Nephron progenitor cell (in vitro differentiated cells): ENCODE data around the gene RGS6.

Experiments used
- DNase-seq: peaks from one replicate; pipeline ENCODE4 v3.0.0; 2021
- H3K27ac Mint-ChIP-seq: 2 replicates; pipeline ENCODE4 v1.8.0; 2021; ENCODE audit warnings: mild to moderate bottlenecking, moderate library complexity, mixed read lengths
- H3K27me3 Mint-ChIP-seq: 2 replicates; pipeline ENCODE4 v1.8.0; 2021; ENCODE audit warnings: mild to moderate bottlenecking, low read depth, mixed read lengths; ENCODE audit not compliant: poor library complexity
- H3K36me3 Mint-ChIP-seq: 2 replicates; pipeline ENCODE4 v1.8.0; 2021; ENCODE audit warnings: low read depth, mixed read lengths
- H3K4me1 Mint-ChIP-seq: 2 replicates; pipeline ENCODE4 v1.8.0; 2021; ENCODE audit warnings: mixed read lengths
- H3K4me3 Mint-ChIP-seq: 2 replicates; pipeline ENCODE4 v1.8.0; 2021; ENCODE audit warnings: mild to moderate bottlenecking, moderate library complexity, mixed read lengths
- H3K9me3 Mint-ChIP-seq: 2 replicates; pipeline ENCODE4 v1.8.0; 2021; ENCODE audit warnings: mild to moderate bottlenecking, moderate library complexity, mixed read lengths
- CTCF ChIP-seq: fragments of 200-600 bp; sonication (generic); IDR thresholded peaks from 2 replicates; pipeline ENCODE4 v1.5.0; 2021; ENCODE audit warnings: antibody characterized with exemption

Gene RGS6

DNA sequence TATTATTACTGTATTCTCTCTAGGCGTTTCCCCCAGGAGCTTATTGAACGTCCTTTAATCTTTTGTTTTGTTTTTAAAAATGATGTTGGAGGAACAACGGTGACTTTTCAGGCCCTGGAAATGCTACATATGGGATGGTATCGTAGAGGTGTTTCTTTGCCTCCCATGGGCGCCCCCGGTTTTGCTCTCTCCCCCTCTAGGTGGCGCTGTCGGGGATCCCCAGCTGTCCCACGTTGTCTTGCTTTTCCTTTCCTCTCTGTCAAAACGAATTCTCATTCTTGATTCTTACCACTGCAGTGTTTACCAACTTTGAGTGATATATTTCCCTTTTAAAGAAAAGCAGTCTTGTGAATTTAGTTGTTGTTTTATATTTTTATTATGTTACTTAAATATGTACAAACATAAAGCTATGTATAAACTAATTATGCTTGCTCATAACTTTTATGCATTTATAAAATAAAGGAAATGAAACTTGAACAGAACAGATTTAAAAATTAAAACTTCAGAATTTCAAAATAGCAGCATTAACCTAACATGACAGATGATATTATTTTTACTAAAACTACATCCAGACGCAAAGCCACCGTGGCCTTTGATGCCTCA is 171.9 kb downstream of the RGS6 start:
- peaks cover 15% of the 10 kb centered on the region for H3K27me3 Mint-ChIP-seq
- H3K36me3 Mint-ChIP-seq: no peaks in the 10 kb centered on the region
- peaks cover 13% of the 10 kb centered on the region for H3K9me3 Mint-ChIP-seq
- no peaks in the 10 kb centered on the region for H3K4me1 Mint-ChIP-seq
- no peak overlapping the region for H3K4me3 Mint-ChIP-seq
- peak; percentile 64 for TF ChIP-seq CTCF
- H3K27ac Mint-ChIP-seq: no peak overlapping the region
- peak; percentile 58 for DNase-seq

DNA sequence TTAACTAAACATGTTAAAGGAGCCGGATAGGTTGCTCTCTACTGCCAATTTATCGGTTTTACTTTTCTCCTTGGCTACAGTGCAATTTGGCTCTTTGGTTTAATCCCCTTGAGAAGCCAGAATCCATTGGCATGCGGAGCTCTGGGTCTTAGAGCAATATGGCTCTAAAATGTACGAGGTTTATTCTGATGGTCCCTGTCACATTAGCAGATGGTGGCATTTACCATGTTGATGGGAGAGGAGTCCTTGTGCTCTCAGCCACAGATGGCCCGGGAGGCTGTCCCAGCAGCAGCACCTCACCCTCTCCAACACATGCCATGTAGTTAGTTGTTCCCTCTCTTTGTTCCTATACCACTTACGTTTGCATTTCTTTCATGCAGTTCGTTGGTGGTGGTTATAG is 179.7 kb downstream of the RGS6 start:
- H3K36me3 Mint-ChIP-seq: no peaks in the 10 kb centered on the region
- H3K4me1 Mint-ChIP-seq: no peaks in the 10 kb centered on the region
- H3K4me3 Mint-ChIP-seq: no peak overlapping the region
- peaks cover 18% of the 10 kb centered on the region for H3K27me3 Mint-ChIP-seq
- no peak for TF ChIP-seq CTCF
- H3K27ac Mint-ChIP-seq: no peak overlapping the region
- DNase-seq: no peak
- peaks cover 15% of the 10 kb centered on the region for H3K9me3 Mint-ChIP-seq

GRCh38 chr14:72118841-72119240 is 186.6 kb downstream of the RGS6 start:
- no peak overlapping the region for H3K4me3 Mint-ChIP-seq

DNA sequence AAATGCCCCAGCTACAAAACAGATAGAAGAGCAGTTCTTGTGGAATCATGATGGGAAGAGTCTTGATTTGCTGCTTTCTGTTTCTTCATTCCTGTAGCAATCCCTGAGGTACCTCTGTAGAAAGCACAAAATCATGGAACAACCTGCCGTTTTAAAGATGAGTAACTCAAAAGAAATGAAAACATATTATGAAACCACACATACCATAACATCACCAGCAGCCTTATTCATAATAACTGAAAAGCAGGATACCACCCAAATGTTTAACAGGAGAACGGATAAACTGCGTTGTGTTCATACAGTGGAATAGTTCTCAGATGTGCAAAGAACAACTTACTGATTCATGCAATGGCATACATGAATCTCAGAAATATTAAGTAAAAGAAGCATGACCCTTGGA is 188.1 kb downstream of the RGS6 start:
- Mint-ChIP-seq H3K9me3 (peaks cover 2% of the 10 kb centered on the region), H3K27me3 (peaks cover 9% of the 10 kb centered on the region)
- no peak for TF ChIP-seq CTCF

More at GRCh38 chr14:72118841-72119240, 186.6 kb downstream of the RGS6 start:
- no peaks in the 10 kb centered on the region for H3K9me3 Mint-ChIP-seq
- H3K27me3 Mint-ChIP-seq: peaks cover 14% of the 10 kb centered on the region
- no peak for TF ChIP-seq CTCF
- H3K4me1 Mint-ChIP-seq: no peaks in the 10 kb centered on the region
- H3K36me3 Mint-ChIP-seq: no peaks in the 10 kb centered on the region
- H3K27ac Mint-ChIP-seq: no peak overlapping the region
- DNase-seq: no peak

GRCh38 chr14:72123755-72124154 is 191.5 kb downstream of the RGS6 start:
- Mint-ChIP-seq H3K27ac (no peak overlapping the region), H3K4me3 (no peak overlapping the region), H3K27me3 (peaks cover 9% of the 10 kb centered on the region), H3K36me3 (no peaks in the 10 kb centered on the region), H3K4me1 (no peaks in the 10 kb centered on the region), H3K9me3 (peaks cover 5% of the 10 kb centered on the region)
- no peak for DNase-seq
- TF ChIP-seq CTCF: no peak

More for the DNA sequence above, 188.1 kb downstream of the RGS6 start:
- no peak overlapping the region for H3K4me3 Mint-ChIP-seq
- no peaks in the 10 kb centered on the region for H3K36me3 Mint-ChIP-seq
- DNase-seq: no peak
- no peak overlapping the region for H3K27ac Mint-ChIP-seq
- no peaks in the 10 kb centered on the region for H3K4me1 Mint-ChIP-seq

DNA sequence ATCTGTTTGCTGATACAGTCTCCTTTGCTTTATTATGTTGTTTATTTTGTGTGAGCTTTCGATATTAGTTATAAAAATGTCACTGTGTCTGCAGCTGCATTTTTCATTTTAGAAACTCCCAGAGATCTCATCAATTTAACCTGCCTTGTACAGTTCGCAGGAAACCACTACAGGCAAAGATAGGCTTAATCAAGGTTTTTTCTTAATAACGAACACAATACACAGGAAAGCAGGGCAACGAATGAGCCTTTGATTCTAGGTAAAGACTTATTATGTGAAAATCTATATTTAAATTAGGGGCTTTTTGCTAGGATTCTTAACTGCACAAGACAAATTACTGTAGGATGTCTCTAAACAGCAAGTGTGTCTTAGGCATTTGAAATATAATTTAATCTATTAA is 191.9 kb downstream of the RGS6 start:
- no peaks in the 10 kb centered on the region for H3K4me1 Mint-ChIP-seq

More for the DNA sequence above, 191.9 kb downstream of the RGS6 start:
- DNase-seq: no peak
- Mint-ChIP-seq H3K9me3 (peaks cover 5% of the 10 kb centered on the region), H3K27me3 (peaks cover 9% of the 10 kb centered on the region), H3K36me3 (no peaks in the 10 kb centered on the region), H3K4me3 (no peak overlapping the region), H3K27ac (no peak overlapping the region)
- no peak for TF ChIP-seq CTCF
